Measurements from ENCODE around the gene NDOR1.

DNA sequence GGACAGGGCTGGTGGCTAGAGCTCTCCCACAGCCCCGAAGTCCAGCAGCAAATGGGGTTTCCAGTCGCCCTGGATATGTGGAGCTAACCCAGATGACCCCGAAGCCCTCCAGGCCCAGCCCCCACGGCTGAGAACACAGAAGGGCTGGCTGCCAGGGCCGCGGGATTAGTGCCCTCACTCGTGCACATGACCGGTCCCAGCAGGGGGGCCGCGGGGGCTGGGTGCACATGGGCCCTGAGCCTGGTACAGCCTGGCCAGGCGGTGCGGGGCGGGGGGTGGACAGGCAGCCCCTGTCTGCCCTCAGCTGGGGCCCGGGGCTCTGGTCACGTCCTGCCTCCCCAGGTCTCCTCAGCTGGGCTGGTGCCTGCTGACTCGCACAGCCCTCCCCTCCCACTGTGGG is 11.1 kb upstream of the NDOR1 start:
- TF ChIP-seq YY1 (IDR thresholded peaks at IDR 0.05; ENCODE audit: low read depth, low read length) (no peak), TAF1 (IDR thresholded peaks at IDR 0.05; ENCODE audit: low read depth, low read length) (no peak), BCL11A (IDR thresholded peaks at IDR 0.05; ENCODE audit: low read depth in 2 of 2, low read length in 2 of 2) (no peak), MAX (IDR thresholded peaks at IDR 0.05) (no peak), TEAD4 (IDR thresholded peaks at IDR 0.05; ENCODE audit: low read depth, low read length) (no peak), SP1 (IDR thresholded peaks at IDR 0.05; ENCODE audit: low read depth, low read length) (no peak), CTCF (IDR thresholded peaks at IDR 0.05; ENCODE audit: control extremely low read depth in 1 of 3, insufficient read depth in 1 of 3, low read depth in 1 of 3, low read length in 3 of 3) (no peak), EZH2 (IDR thresholded peaks at IDR 0.05; ENCODE audit: low read depth, low read length, severe bottlenecking) (no peak), EP300 (IDR thresholded peaks at IDR 0.05; ENCODE audit: borderline replicate concordance in 1 of 2, low read depth in 2 of 2, low read length in 2 of 2) (no peak), RAD21 (IDR thresholded peaks at IDR 0.05 in 1 of 2, conservative IDR thresholded peaks at IDR 0.05 in 1 of 2; ENCODE audit: low read depth in 2 of 2, low read length in 2 of 2) (no peak), SIRT6 (IDR thresholded peaks at IDR 0.05; ENCODE audit: low read length) (no peak)
- TF ChIP-seq, protein P1, sequence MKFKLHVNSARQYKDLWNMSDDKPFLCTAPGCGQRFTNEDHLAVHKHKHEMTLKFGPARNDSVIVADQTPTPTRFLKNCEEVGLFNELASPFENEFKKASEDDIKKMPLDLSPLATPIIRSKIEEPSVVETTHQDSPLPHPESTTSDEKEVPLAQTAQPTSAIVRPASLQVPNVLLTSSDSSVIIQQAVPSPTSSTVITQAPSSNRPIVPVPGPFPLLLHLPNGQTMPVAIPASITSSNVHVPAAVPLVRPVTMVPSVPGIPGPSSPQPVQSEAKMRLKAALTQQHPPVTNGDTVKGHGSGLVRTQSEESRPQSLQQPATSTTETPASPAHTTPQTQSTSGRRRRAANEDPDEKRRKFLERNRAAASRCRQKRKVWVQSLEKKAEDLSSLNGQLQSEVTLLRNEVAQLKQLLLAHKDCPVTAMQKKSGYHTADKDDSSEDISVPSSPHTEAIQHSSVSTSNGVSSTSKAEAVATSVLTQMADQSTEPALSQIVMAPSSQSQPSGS (IDR thresholded peaks at IDR 0.05; ENCODE audit: low read length), result no peak

Data from H1 (cell line).